KMS-11 (cell line): ENCODE measurements around the gene LRRC71.

Source experiments
- H2AFZ ChIP-seq: fragments of 200-600 bp; sonication (generic); 2 replicates; pipeline ENCODE4 v1.6.1; 2016; ENCODE audit warnings: antibody characterized with exemption, mixed run types, low read depth
- H3K27ac ChIP-seq: fragments of 200-600 bp; sonication (generic); 2 replicates; pipeline ENCODE4 v1.6.1; 2016; ENCODE audit warnings: mild to moderate bottlenecking, mixed run types
- H3K27me3 ChIP-seq: fragments of 200-600 bp; sonication (generic); 2 replicates; pipeline ENCODE4 v1.6.1; 2017; ENCODE audit warnings: mild to moderate bottlenecking, low read depth, mixed run types, moderate library complexity; ENCODE audit not compliant: insufficient read depth
- H3K36me3 ChIP-seq: fragments of 200-600 bp; sonication (generic); 2 replicates; pipeline ENCODE4 v1.6.1; 2017; ENCODE audit warnings: mild to moderate bottlenecking, mixed run types; ENCODE audit not compliant: insufficient read depth
- H3K4me1 ChIP-seq: fragments of 200-600 bp; sonication (generic); 2 replicates; pipeline ENCODE4 v1.6.1; 2016; ENCODE audit warnings: mild to moderate bottlenecking, low read depth, mixed run types; ENCODE audit not compliant: poor library complexity, severe bottlenecking
- H3K4me2 ChIP-seq: fragments of 200-600 bp; sonication (generic); 2 replicates; pipeline ENCODE4 v1.7.0; 2016; ENCODE audit warnings: mild to moderate bottlenecking, mixed run types
- H3K4me3 ChIP-seq: fragments of 200-600 bp; sonication (generic); IDR thresholded peaks from 2 replicates; pipeline ENCODE4 v1.6.1; 2017; ENCODE audit warnings: low read depth, low read length, mixed read lengths; ENCODE audit not compliant: insufficient read depth
- H3K79me2 ChIP-seq: fragments of 200-600 bp; sonication (generic); 2 replicates; pipeline ENCODE4 v1.6.1; 2016; ENCODE audit warnings: low read depth, mixed run types; ENCODE audit not compliant: insufficient read depth
- H3K9ac ChIP-seq: fragments of 200-600 bp; sonication (generic); 2 replicates; pipeline ENCODE4 v1.6.1; 2016; ENCODE audit warnings: mild to moderate bottlenecking, mixed run types
- H4K20me1 ChIP-seq: fragments of 200-600 bp; sonication (generic); 2 replicates; pipeline ENCODE4 v1.6.1; 2016; ENCODE audit warnings: mild to moderate bottlenecking, mixed run types; ENCODE audit not compliant: insufficient read depth
- TF ChIP-seq, protein P1 (sequence below): fragments of 200-600 bp; sonication (generic); conservative IDR thresholded peaks from 2 replicates; pipeline ENCODE4 v1.6.1; 2017; ENCODE audit warnings: low read depth, mild to moderate bottlenecking, antibody characterized with exemption, low read length, moderate library complexity, mixed read lengths

The LRRC71 gene

DNA sequence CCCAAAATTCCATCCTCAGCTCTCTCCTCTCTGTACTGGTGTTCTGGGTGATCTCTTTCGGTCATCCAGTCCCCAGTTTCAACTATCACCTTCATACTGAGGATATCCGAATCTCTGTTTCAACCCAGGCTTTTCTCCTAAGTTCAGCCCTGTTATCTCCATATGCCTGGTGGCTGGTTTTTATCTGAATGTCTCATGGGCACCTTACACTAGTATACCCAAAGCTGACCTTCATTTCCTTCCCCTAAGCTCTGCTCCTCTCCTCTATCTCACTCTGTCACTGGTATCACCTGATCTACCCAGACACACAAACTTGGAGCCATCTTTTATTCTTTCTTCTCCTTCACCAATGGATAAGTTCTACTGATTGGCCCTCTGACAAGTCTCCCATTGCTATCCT is 53.0 kb downstream of the LRRC71 start:
- Histone ChIP-seq H3K79me2 (no peaks in the 10 kb centered on the region), H2AFZ (no peak overlapping the region), H3K4me2 (no peak overlapping the region), H3K4me1 (no peaks in the 10 kb centered on the region), H3K36me3 (no peaks in the 10 kb centered on the region), H4K20me1 (no peaks in the 10 kb centered on the region), H3K27ac (no peak overlapping the region), H3K27me3 (no peaks in the 10 kb centered on the region), H3K4me3 (no peak overlapping the region), H3K9ac (no peak overlapping the region)
- TF ChIP-seq, protein P1, sequence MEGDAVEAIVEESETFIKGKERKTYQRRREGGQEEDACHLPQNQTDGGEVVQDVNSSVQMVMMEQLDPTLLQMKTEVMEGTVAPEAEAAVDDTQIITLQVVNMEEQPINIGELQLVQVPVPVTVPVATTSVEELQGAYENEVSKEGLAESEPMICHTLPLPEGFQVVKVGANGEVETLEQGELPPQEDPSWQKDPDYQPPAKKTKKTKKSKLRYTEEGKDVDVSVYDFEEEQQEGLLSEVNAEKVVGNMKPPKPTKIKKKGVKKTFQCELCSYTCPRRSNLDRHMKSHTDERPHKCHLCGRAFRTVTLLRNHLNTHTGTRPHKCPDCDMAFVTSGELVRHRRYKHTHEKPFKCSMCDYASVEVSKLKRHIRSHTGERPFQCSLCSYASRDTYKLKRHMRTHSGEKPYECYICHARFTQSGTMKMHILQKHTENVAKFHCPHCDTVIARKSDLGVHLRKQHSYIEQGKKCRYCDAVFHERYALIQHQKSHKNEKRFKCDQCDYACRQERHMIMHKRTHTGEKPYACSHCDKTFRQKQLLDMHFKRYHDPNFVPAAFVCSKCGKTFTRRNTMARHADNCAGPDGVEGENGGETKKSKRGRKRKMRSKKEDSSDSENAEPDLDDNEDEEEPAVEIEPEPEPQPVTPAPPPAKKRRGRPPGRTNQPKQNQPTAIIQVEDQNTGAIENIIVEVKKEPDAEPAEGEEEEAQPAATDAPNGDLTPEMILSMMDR = no peak

DNA sequence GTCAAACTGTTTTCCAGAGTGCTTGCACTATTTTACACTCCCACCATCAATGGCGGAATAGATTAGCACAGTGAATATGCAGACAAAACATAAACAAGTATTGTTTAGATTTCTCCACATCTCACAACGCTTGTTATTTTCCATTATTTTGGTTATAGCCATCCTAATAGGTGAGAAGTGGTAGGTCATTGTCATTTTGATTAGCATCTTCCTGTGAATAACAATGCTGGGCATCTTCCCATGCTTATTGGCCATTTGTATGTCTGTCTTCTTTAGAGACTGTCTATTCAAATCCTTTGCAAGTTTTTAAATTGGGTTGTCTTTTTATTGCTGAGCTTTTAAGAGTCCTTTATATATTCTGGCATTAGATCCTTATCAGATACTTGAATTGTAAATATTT is 54.7 kb downstream of the LRRC71 start:
- no peak overlapping the region for H3K4me3 ChIP-seq
- H3K27me3 ChIP-seq = no peaks in the 10 kb centered on the region
- no peaks in the 10 kb centered on the region for H3K79me2 ChIP-seq
- H4K20me1 ChIP-seq = no peaks in the 10 kb centered on the region
- H3K27ac ChIP-seq = no peak overlapping the region
- TF ChIP-seq, protein P1 = no peak
- no peak overlapping the region for H3K4me2 ChIP-seq
- no peak overlapping the region for H3K9ac ChIP-seq
- H3K4me1 ChIP-seq = no peaks in the 10 kb centered on the region
- H3K36me3 ChIP-seq = no peaks in the 10 kb centered on the region
- H2AFZ ChIP-seq = no peak overlapping the region

DNA sequence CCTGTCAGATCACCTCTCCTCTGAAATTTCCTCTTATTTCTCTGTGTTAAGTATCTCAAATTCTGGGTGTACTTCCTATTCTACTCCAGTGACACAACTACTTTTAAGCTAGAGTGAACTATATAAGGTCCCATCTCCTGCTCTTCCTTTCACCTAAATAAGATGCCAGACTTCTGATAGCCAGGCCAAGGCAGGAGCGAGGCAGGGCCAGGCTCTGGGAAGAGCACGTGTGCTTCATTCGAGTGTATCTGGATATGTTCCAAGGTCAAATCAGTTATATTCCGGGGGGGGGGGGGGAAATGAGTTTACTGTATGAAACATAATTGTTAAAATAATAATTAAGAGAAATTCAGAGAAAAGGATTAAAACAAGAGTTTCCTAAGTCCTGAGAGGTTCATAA is 60.1 kb downstream of the LRRC71 start:
- H3K36me3 ChIP-seq = no peaks in the 10 kb centered on the region
- no peak overlapping the region for H3K4me2 ChIP-seq
- no peak overlapping the region for H3K27ac ChIP-seq
- H3K79me2 ChIP-seq = no peaks in the 10 kb centered on the region
- no peaks in the 10 kb centered on the region for H3K4me1 ChIP-seq
- H4K20me1 ChIP-seq = no peaks in the 10 kb centered on the region
- H2AFZ ChIP-seq = no peak overlapping the region
- TF ChIP-seq, protein P1 = no peak
- H3K4me3 ChIP-seq = no peak overlapping the region
- no peak overlapping the region for H3K9ac ChIP-seq
- no peaks in the 10 kb centered on the region for H3K27me3 ChIP-seq
